H9 (cell line): ENCODE data around the gene GATA5. TPM values are rescaled to one million over a fixed set of nuclear protein-coding genes. Genes with fewer than 3 reads are reported as not detected.

ENCODE experiments used
- DNase-seq: peaks from one replicate; pipeline ENCODE4 v3.0.0-alpha.2; 2017
- H2AFZ ChIP-seq: one replicate; pipeline ENCODE4 v1.6.1; 2013; ENCODE audit warnings: mild to moderate bottlenecking, low read length, control low read depth, moderate library complexity
- H2AK5ac ChIP-seq: 2 replicates; pipeline ENCODE4 v1.6.1; 2013; ENCODE audit warnings: low read length, control low read depth, mixed read lengths; ENCODE audit not compliant: insufficient read length
- H2BK120ac ChIP-seq: one replicate; pipeline ENCODE4 v1.6.1; 2013; ENCODE audit warnings: low read depth, mild to moderate bottlenecking, low read length, control low read depth, inconsistent platforms; ENCODE audit not compliant: poor library complexity, severe bottlenecking
- H2BK12ac ChIP-seq: 2 replicates; pipeline ENCODE4 v1.6.1; 2013; ENCODE audit warnings: low read length, control low read depth, mixed read lengths, low read depth; ENCODE audit not compliant: insufficient read length
- H2BK15ac ChIP-seq: 2 replicates; pipeline ENCODE4 v1.6.1; 2013; ENCODE audit warnings: low read depth, low read length, control low read depth
- H2BK20ac ChIP-seq: one replicate; pipeline ENCODE4 v1.6.1; 2013; ENCODE audit warnings: low read depth, mild to moderate bottlenecking, low read length, control low read depth, inconsistent platforms; ENCODE audit not compliant: poor library complexity, severe bottlenecking
- H2BK5ac ChIP-seq: 2 replicates; pipeline ENCODE4 v1.6.1; 2013; ENCODE audit warnings: low read length, control low read depth, mixed read lengths; ENCODE audit not compliant: insufficient read length
- H3K14ac ChIP-seq: 2 replicates; pipeline ENCODE4 v1.6.1; 2013; ENCODE audit warnings: low read length, control low read depth; ENCODE audit not compliant: insufficient read depth
- H3K18ac ChIP-seq: 2 replicates; pipeline ENCODE4 v1.6.1; 2013; ENCODE audit warnings: low read depth, mild to moderate bottlenecking, mixed read lengths, low read length, control low read depth; ENCODE audit not compliant: insufficient read length
- H3K23ac ChIP-seq: 2 replicates; pipeline ENCODE4 v1.6.1; 2013; ENCODE audit warnings: low read length, control low read depth, mixed read lengths, low read depth; ENCODE audit not compliant: insufficient read length
- H3K23me2 ChIP-seq: 2 replicates; pipeline ENCODE4 v1.6.1; 2013; ENCODE audit warnings: low read depth, mild to moderate bottlenecking, mixed read lengths, low read length, control low read depth; ENCODE audit not compliant: insufficient read length, poor library complexity, severe bottlenecking
- H3K27ac ChIP-seq: 2 replicates; pipeline ENCODE4 v1.5.1; 2013; ENCODE audit warnings: low read length, control low read depth, mixed read lengths, low read depth; ENCODE audit not compliant: insufficient read length
- H3K27me3 ChIP-seq: 2 replicates; pipeline ENCODE4 v1.6.1; 2013; ENCODE audit warnings: low read length, control low read depth, inconsistent platforms; ENCODE audit not compliant: insufficient read depth
- H3K4ac ChIP-seq: 2 replicates; pipeline ENCODE4 v1.6.1; 2013; ENCODE audit warnings: low read depth, mild to moderate bottlenecking, control low read depth, inconsistent platforms, low read length, moderate library complexity
- H3K4me1 ChIP-seq: 2 replicates; pipeline ENCODE4 v1.6.1; 2013; ENCODE audit warnings: low read length, control low read depth, inconsistent platforms; ENCODE audit not compliant: insufficient read depth
- H3K4me2 ChIP-seq: 2 replicates; pipeline ENCODE4 v1.6.1; 2013; ENCODE audit warnings: low read length, control low read depth, mixed read lengths; ENCODE audit not compliant: insufficient read length, insufficient read depth
- H3K56ac ChIP-seq: 2 replicates; pipeline ENCODE4 v1.6.1; 2013; ENCODE audit warnings: low read depth, mild to moderate bottlenecking, mixed read lengths, low read length, control low read depth; ENCODE audit not compliant: insufficient read length
- H3K79me1 ChIP-seq: 2 replicates; pipeline ENCODE4 v1.6.1; 2013; ENCODE audit warnings: low read depth, mild to moderate bottlenecking, moderate library complexity, low read length, control low read depth, inconsistent platforms; ENCODE audit not compliant: insufficient read depth, poor library complexity, severe bottlenecking
- H3K79me2 ChIP-seq: 2 replicates; pipeline ENCODE4 v1.6.1; 2013; ENCODE audit warnings: low read length, control low read depth, inconsistent platforms; ENCODE audit not compliant: insufficient read depth
- H3K9ac ChIP-seq: 2 replicates; pipeline ENCODE4 v1.6.1; 2013; ENCODE audit warnings: low read length, control low read depth, mixed read lengths; ENCODE audit not compliant: insufficient read length; ENCODE audit errors: extremely low read depth
- H3K9me3 ChIP-seq: one replicate; pipeline ENCODE4 v1.6.1; 2013; ENCODE audit warnings: low read depth, low read length, inconsistent platforms; ENCODE audit not compliant: control insufficient read depth
- H3T11ph ChIP-seq: one replicate; pipeline ENCODE4 v1.6.1; 2013; ENCODE audit warnings: mild to moderate bottlenecking, low read length, control low read depth, inconsistent platforms
- H4K20me1 ChIP-seq: one replicate; pipeline ENCODE4 v1.6.1; 2013; ENCODE audit not compliant: control insufficient read depth, insufficient read length, insufficient read depth
- H4K5ac ChIP-seq: 2 replicates; pipeline ENCODE4 v1.6.1; 2013; ENCODE audit warnings: low read depth, mild to moderate bottlenecking, mixed read lengths, low read length, control low read depth; ENCODE audit not compliant: insufficient read length
- H4K8ac ChIP-seq: replicated peaks from 2 replicates; pipeline ENCODE4 v1.6.1; 2013; ENCODE audit warnings: low read length, control low read depth, mixed read lengths, low read depth; ENCODE audit not compliant: insufficient read length
- H4K91ac ChIP-seq: 2 replicates; pipeline ENCODE4 v1.6.1; 2013; ENCODE audit warnings: low read depth, mild to moderate bottlenecking, moderate library complexity, mixed read lengths, low read length, control low read depth; ENCODE audit not compliant: insufficient read length
- H3K27ac Mint-ChIP-seq, 3 experiments: 2 replicates in 2 of 3; 3 replicates in 1 of 3; pipeline ENCODE4 v1.8.0; 2020 to 2021; ENCODE audit warnings: mixed read lengths in 3 of 3, mild to moderate bottlenecking in 1 of 3, moderate library complexity in 1 of 3
- H3K27me3 Mint-ChIP-seq: 2 replicates; pipeline ENCODE4 v1.8.0; 2021; ENCODE audit warnings: low read depth, mild to moderate bottlenecking, moderate library complexity, mixed read lengths
- H3K36me3 Mint-ChIP-seq, 3 experiments: 2 replicates in 2 of 3; 3 replicates in 1 of 3; pipeline ENCODE4 v1.8.0; 2020 to 2021; ENCODE audit warnings: low read depth in 3 of 3, mixed read lengths in 3 of 3; ENCODE audit not compliant: insufficient read depth in 1 of 3
- H3K4me1 Mint-ChIP-seq, 2 experiments: 2 replicates each; pipeline ENCODE4 v1.8.0; 2020; ENCODE audit warnings: mixed read lengths in 2 of 2
- H3K4me3 Mint-ChIP-seq, 2 experiments: 2 replicates in 1 of 2; 3 replicates in 1 of 2; pipeline ENCODE4 v1.8.0; 2020 to 2021; ENCODE audit warnings: mild to moderate bottlenecking in 2 of 2, mixed read lengths in 2 of 2, moderate library complexity in 1 of 2
- H3K9me3 Mint-ChIP-seq, 2 experiments: 2 replicates in 1 of 2; 3 replicates in 1 of 2; pipeline ENCODE4 v1.8.0; 2020; ENCODE audit warnings: mild to moderate bottlenecking in 2 of 2, mixed read lengths in 2 of 2, moderate library complexity in 1 of 2
- WGBS: extraction: QIAGEN DNeasy Blood & Tissue Kit; methylation state at CpG from one replicate; pipeline ENCODE4 v1.1.7; 2013; ENCODE audit warnings: missing lambda C conversion rate, low lambda C conversion rate, mixed read lengths; ENCODE audit not compliant: insufficient read length; ENCODE audit errors: extremely low coverage; 5-methylcytosine and 5-hydroxymethylcytosine counted together
- total RNA-seq: library from RNA; stranded (reverse); gene quantifications from 2 replicates; pipeline ENCODE4 v1.2.1, GENCODE V29; 2021
- TF ChIP-seq, protein P1 (sequence below): fragments of 200-600 bp; sonication (generic); conservative IDR thresholded peaks from 3 replicates; pipeline ENCODE4 v1.8.0; 2021; ENCODE audit warnings: antibody characterized with exemption, mild to moderate bottlenecking

Gene GATA5
- total RNA-seq, 1 experiment from 2014 or later = 0.24 TPM

DNA sequence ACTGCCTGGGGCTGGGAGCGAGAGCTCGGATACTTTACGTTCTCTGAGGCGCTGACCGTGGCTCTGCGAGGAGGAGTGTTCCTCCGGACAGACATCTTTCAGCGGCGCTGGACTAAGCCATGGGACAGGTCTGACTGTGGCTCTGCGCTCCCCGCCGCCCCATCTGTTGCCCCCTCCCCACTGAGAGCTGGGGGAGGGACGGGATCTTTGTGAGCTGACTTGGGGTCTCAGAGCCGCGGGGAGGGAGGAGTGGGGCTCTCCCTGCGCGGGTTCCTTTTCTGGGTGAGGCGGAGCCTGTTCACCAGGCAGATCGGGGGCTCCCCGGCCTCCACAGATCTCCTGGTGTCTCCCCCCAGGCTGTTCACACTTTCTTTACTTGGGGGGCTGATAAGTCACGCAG is 11.3 kb upstream of the GATA5 start:
- Histone ChIP-seq H3K79me2 (no peaks in the 10 kb centered on the region), H4K91ac (no peak overlapping the region), H3T11ph (no peak overlapping the region), H4K8ac (no peak overlapping the region), H2BK15ac (no peak overlapping the region), H3K27ac (no peak overlapping the region), H2AFZ (no peak overlapping the region), H4K20me1 (no peaks in the 10 kb centered on the region), H3K79me1 (no peaks in the 10 kb centered on the region), H3K4ac (no peak overlapping the region), H3K23ac (no peak overlapping the region), H2BK12ac (no peak overlapping the region), H3K4me1 (no peaks in the 10 kb centered on the region; the same call in 1 of the 2 replicates), H3K27me3 (peaks cover 14% of the 10 kb centered on the region; the same call in 1 of the 2 replicates), H3K14ac (no peak overlapping the region), H3K4me2 (no peak overlapping the region), H3K9ac (no peak overlapping the region), H2BK20ac (no peak overlapping the region), H3K9me3 (no peaks in the 10 kb centered on the region), H3K56ac (no peak overlapping the region), H4K5ac (no peak overlapping the region), H3K23me2 (no peaks in the 10 kb centered on the region), H2BK5ac (no peak overlapping the region), H2BK120ac (no peak overlapping the region), H3K18ac (no peak overlapping the region), H2AK5ac (no peak overlapping the region)
- no peak overlapping the region for H3K4me3 Mint-ChIP-seq
- TF ChIP-seq, protein P1, sequence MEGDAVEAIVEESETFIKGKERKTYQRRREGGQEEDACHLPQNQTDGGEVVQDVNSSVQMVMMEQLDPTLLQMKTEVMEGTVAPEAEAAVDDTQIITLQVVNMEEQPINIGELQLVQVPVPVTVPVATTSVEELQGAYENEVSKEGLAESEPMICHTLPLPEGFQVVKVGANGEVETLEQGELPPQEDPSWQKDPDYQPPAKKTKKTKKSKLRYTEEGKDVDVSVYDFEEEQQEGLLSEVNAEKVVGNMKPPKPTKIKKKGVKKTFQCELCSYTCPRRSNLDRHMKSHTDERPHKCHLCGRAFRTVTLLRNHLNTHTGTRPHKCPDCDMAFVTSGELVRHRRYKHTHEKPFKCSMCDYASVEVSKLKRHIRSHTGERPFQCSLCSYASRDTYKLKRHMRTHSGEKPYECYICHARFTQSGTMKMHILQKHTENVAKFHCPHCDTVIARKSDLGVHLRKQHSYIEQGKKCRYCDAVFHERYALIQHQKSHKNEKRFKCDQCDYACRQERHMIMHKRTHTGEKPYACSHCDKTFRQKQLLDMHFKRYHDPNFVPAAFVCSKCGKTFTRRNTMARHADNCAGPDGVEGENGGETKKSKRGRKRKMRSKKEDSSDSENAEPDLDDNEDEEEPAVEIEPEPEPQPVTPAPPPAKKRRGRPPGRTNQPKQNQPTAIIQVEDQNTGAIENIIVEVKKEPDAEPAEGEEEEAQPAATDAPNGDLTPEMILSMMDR = no peak
- peaks cover 57% of the 10 kb centered on the region for H3K27me3 Mint-ChIP-seq
- H3K9me3 Mint-ChIP-seq = no peaks in the 10 kb centered on the region
- WGBS = no CpG with 5 or more reads among the region's 21 CpGs
- no peak for DNase-seq
- H3K36me3 Mint-ChIP-seq = no peaks in the 10 kb centered on the region
- peaks cover 15 to 36% of the 10 kb centered on the region in 2 experiments for H3K4me1 Mint-ChIP-seq
- H3K27ac Mint-ChIP-seq = peak overlapping the region in 1 of 3 experiments; percentile 59; a peak in 1 of 7 replicates
